ENCODE data around the gene EZH2. TPM values are rescaled to one million over a fixed set of nuclear protein-coding genes. Genes with fewer than 3 reads are reported as not detected.

The EZH2 gene
- total and polyA plus RNA-seq, 4 donors, result 2.0 to 21.3 (median 2.5) TPM

DNA sequence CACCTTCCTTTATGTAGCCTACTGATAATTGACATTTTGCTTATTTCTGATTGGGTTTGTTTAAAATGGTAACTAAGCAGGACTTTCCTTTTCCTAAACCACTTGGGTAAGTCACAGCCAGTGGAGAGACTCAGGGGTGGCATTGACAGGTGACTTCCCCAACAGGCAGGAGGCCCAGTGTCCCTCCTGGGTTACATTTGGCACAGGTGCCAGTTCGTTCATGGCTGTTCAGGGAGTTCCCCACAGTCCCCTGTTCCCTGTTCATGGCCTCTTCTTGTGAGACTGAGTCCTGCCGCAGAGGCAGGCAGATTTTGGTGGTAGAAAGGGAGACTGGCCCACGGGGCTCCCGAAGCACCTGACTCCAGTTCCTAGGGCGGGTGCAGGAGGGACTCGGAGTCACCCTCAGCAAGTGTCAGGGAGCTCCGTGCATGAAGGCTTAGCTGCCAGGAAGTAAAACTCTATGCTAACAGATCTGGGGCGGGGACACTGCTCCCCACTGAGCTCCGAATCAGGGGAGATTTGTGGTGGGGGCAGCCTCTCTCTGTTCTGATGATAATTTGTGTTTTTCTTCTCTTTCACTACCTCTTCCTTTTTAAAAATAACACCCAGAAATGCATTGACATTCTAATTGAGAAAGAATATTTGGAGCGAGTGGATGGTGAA lies 84.1 kb downstream of the EZH2 start:
- H3K27me3 ChIP-seq (ENCODE audit: control insufficient read depth in 4 of 4, insufficient read depth in 4 of 4, low read length in 3 of 4), result no peaks in the 10 kb centered on the region
- H3K4me3 ChIP-seq (ENCODE audit: low read depth in 1 of 3, low read length in 3 of 3), result no peak overlapping the region
- H3K27ac ChIP-seq (ENCODE audit: low read depth in 1 of 2, low read length in 2 of 2), result no peak overlapping the region
- TF ChIP-seq TAF1 (conservative IDR thresholded peaks at IDR 0.05) (no peak), RXRA (IDR thresholded peaks at IDR 0.05) (no peak), JUND (IDR thresholded peaks at IDR 0.05) (no peak), RAD21 (IDR thresholded peaks at IDR 0.05) (no peak), FOXA1 (IDR thresholded peaks at IDR 0.05) (no peak), HNF4G (IDR thresholded peaks at IDR 0.05) (no peak), NR2F2 (IDR thresholded peaks at IDR 0.05) (no peak), FOXA2 (IDR thresholded peaks at IDR 0.05) (no peak), HNF4A (conservative IDR thresholded peaks at IDR 0.05) (no peak)
- TF ChIP-seq, protein P1, sequence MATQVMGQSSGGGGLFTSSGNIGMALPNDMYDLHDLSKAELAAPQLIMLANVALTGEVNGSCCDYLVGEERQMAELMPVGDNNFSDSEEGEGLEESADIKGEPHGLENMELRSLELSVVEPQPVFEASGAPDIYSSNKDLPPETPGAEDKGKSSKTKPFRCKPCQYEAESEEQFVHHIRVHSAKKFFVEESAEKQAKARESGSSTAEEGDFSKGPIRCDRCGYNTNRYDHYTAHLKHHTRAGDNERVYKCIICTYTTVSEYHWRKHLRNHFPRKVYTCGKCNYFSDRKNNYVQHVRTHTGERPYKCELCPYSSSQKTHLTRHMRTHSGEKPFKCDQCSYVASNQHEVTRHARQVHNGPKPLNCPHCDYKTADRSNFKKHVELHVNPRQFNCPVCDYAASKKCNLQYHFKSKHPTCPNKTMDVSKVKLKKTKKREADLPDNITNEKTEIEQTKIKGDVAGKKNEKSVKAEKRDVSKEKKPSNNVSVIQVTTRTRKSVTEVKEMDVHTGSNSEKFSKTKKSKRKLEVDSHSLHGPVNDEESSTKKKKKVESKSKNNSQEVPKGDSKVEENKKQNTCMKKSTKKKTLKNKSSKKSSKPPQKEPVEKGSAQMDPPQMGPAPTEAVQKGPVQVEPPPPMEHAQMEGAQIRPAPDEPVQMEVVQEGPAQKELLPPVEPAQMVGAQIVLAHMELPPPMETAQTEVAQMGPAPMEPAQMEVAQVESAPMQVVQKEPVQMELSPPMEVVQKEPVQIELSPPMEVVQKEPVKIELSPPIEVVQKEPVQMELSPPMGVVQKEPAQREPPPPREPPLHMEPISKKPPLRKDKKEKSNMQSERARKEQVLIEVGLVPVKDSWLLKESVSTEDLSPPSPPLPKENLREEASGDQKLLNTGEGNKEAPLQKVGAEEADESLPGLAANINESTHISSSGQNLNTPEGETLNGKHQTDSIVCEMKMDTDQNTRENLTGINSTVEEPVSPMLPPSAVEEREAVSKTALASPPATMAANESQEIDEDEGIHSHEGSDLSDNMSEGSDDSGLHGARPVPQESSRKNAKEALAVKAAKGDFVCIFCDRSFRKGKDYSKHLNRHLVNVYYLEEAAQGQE (IDR thresholded peaks at IDR 0.05), result no peak
- TF ChIP-seq, protein P2, sequence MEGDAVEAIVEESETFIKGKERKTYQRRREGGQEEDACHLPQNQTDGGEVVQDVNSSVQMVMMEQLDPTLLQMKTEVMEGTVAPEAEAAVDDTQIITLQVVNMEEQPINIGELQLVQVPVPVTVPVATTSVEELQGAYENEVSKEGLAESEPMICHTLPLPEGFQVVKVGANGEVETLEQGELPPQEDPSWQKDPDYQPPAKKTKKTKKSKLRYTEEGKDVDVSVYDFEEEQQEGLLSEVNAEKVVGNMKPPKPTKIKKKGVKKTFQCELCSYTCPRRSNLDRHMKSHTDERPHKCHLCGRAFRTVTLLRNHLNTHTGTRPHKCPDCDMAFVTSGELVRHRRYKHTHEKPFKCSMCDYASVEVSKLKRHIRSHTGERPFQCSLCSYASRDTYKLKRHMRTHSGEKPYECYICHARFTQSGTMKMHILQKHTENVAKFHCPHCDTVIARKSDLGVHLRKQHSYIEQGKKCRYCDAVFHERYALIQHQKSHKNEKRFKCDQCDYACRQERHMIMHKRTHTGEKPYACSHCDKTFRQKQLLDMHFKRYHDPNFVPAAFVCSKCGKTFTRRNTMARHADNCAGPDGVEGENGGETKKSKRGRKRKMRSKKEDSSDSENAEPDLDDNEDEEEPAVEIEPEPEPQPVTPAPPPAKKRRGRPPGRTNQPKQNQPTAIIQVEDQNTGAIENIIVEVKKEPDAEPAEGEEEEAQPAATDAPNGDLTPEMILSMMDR (IDR thresholded peaks at IDR 0.05; ENCODE audit: low read depth, low read length, missing input control), result no peak
- TF ChIP-seq, protein P3, sequence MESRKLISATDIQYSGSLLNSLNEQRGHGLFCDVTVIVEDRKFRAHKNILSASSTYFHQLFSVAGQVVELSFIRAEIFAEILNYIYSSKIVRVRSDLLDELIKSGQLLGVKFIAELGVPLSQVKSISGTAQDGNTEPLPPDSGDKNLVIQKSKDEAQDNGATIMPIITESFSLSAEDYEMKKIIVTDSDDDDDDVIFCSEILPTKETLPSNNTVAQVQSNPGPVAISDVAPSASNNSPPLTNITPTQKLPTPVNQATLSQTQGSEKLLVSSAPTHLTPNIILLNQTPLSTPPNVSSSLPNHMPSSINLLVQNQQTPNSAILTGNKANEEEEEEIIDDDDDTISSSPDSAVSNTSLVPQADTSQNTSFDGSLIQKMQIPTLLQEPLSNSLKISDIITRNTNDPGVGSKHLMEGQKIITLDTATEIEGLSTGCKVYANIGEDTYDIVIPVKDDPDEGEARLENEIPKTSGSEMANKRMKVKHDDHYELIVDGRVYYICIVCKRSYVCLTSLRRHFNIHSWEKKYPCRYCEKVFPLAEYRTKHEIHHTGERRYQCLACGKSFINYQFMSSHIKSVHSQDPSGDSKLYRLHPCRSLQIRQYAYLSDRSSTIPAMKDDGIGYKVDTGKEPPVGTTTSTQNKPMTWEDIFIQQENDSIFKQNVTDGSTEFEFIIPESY (IDR thresholded peaks at IDR 0.05), result no peak
- TF ChIP-seq, protein P4, sequence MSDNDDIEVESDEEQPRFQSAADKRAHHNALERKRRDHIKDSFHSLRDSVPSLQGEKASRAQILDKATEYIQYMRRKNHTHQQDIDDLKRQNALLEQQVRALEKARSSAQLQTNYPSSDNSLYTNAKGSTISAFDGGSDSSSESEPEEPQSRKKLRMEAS (IDR thresholded peaks at IDR 0.05), result no peak
- TF ChIP-seq, protein P5, sequence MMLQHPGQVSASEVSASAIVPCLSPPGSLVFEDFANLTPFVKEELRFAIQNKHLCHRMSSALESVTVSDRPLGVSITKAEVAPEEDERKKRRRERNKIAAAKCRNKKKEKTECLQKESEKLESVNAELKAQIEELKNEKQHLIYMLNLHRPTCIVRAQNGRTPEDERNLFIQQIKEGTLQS (IDR thresholded peaks at IDR 0.05), result no peak
- H3K36me3 ChIP-seq (ENCODE audit: control insufficient read depth in 4 of 4, insufficient read depth in 3 of 4, low read depth in 1 of 4, low read length in 3 of 4), result peaks cover 26 to 62% (median 50%) of the 10 kb centered on the region in 4 donors
- no peak overlapping the region for H3K9ac ChIP-seq (ENCODE audit: low read depth in 1 of 2, low read length in 2 of 2)
- no peaks in the 10 kb centered on the region for H3K9me3 ChIP-seq (ENCODE audit: control insufficient read depth in 4 of 4, low read length in 3 of 4)
- no peak for DNase-seq (ENCODE audit: low spot score)
- no peaks in the 10 kb centered on the region for H3K4me1 ChIP-seq (ENCODE audit: control insufficient read depth in 4 of 4, insufficient read depth in 4 of 4, low read length in 3 of 4)
- 93% methylated on average over 10 of the region's 10 CpGs for WGBS

DNA sequence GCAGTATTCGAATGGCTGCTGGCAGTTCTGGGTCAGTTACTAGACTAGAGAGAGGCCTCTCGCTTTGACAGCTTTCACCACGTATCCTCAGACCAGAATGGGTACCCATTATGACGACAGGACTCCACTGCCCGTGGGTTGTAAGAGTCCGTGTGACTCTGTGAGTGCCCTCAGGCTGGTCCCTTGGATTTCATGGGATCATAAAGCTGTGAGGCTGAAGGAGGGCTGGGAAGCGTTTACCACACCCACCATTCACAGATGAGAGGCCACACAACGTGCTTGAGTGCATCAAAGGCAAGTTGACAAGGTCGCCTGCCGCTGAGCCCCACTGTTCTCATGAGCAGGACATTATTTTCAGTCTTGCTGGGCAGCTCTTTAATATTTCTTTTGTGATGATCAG lies 87.2 kb downstream of the EZH2 start:
- Histone ChIP-seq H3K9ac (ENCODE audit: low read depth in 1 of 2, low read length in 2 of 2) (no peak overlapping the region), H3K27ac (ENCODE audit: low read depth in 1 of 2, low read length in 2 of 2) (no peak overlapping the region), H3K36me3 (ENCODE audit: control insufficient read depth in 4 of 4, insufficient read depth in 3 of 4, low read depth in 1 of 4, low read length in 3 of 4) (peaks cover 30 to 86% (median 72%) of the 10 kb centered on the region in 4 donors), H3K27me3 (ENCODE audit: control insufficient read depth in 4 of 4, insufficient read depth in 4 of 4, low read length in 3 of 4) (no peaks in the 10 kb centered on the region), H3K4me3 (ENCODE audit: low read depth in 1 of 3, low read length in 3 of 3) (no peak overlapping the region), H3K4me1 (ENCODE audit: control insufficient read depth in 4 of 4, insufficient read depth in 4 of 4, low read length in 3 of 4) (no peaks in the 10 kb centered on the region), H3K9me3 (ENCODE audit: control insufficient read depth in 4 of 4, low read length in 3 of 4) (no peaks in the 10 kb centered on the region)
- DNase-seq (ENCODE audit: low spot score), result no peak
- WGBS, result 95% methylated on average over 10 of the region's 10 CpGs
- TF ChIP-seq, protein P2 (IDR thresholded peaks at IDR 0.05; ENCODE audit: low read depth, low read length, missing input control), result no peak
- TF ChIP-seq JUND (IDR thresholded peaks at IDR 0.05) (no peak), SP1 (IDR thresholded peaks at IDR 0.05) (no peak), GABPA (IDR thresholded peaks at IDR 0.05 in 1 of 2, conservative IDR thresholded peaks at IDR 0.05 in 1 of 2) (no peak), YY1 (IDR thresholded peaks at IDR 0.05) (no peak), RAD21 (IDR thresholded peaks at IDR 0.05) (no peak), FOXA2 (IDR thresholded peaks at IDR 0.05) (no peak), HNF4A (conservative IDR thresholded peaks at IDR 0.05) (no peak)
- TF ChIP-seq, protein P5 (IDR thresholded peaks at IDR 0.05), result no peak
- TF ChIP-seq, protein P4 (IDR thresholded peaks at IDR 0.05), result no peak

Measured in liver (tissue), 9 donors.